Tibial nerve (tissue), 4 donors: ENCODE results near the gene HAUS5. TPM values are rescaled to one million over a fixed set of nuclear protein-coding genes. Genes with fewer than 3 reads are reported as not detected.

Source experiments
- DNase-seq, 2 donors: peaks; one replicate each; pipeline ENCODE4 v3.0.0-alpha.2; 2019; ENCODE audit warnings: low spot score in 2 of 2
- H3K27ac ChIP-seq, 4 donors: fragments of 200-600 bp; sonication (generic) in 3 of 4; one replicate each; pipeline ENCODE4 v1.5.1; 2017 to 2019; ENCODE audit warnings: mild to moderate bottlenecking in 1 of 4
- H3K27me3 ChIP-seq, 2 donors: fragments of 200-600 bp; sonication (generic) in 1 of 2; one replicate each; pipeline versions ENCODE4 v1.5.1 to v1.6.0; 2017 to 2019
- H3K36me3 ChIP-seq, 3 donors: fragments of 200-600 bp; sonication (generic); one replicate each; pipeline ENCODE4 v1.5.1; 2018 to 2019
- H3K4me1 ChIP-seq, 4 donors: fragments of 200-600 bp; sonication (generic) in 3 of 4; one replicate each; pipeline ENCODE4 v1.5.1; 2017 to 2019
- H3K4me3 ChIP-seq, 4 donors: fragments of 200-600 bp; sonication (generic) in 3 of 4; one replicate each; pipeline ENCODE4 v1.5.1; 2017 to 2019; ENCODE audit warnings: mild to moderate bottlenecking in 1 of 4, moderate library complexity in 1 of 4
- H3K9me3 ChIP-seq, 4 donors: fragments of 200-600 bp; sonication (generic) in 3 of 4; one replicate each; pipeline ENCODE4 v1.5.1; 2017 to 2019
- EP300 ChIP-seq, 2 donors: sonication (generic); formaldehyde crosslinking; IDR thresholded peaks; one replicate each; pipeline ENCODE4 v1.6.1; 2017; ENCODE audit warnings: antibody characterized with exemption in 2 of 2, mild to moderate bottlenecking in 1 of 2
- POLR2A ChIP-seq, 2 donors: fragments of 450-650 bp; IDR thresholded peaks; one replicate each; pipeline ENCODE4 v1.6.1; 2017; ENCODE audit warnings: antibody characterized with exemption in 2 of 2, mild to moderate bottlenecking in 2 of 2, moderate library complexity in 2 of 2
- WGBS, 2 donors: methylation state at CpG; one replicate each; pipeline ENCODE4 v1.1.5; 2018; 5-methylcytosine and 5-hydroxymethylcytosine counted together
- total RNA-seq, 4 donors: library from RNA; depleted of rRNA; stranded (reverse); fragments of >200 nt; gene quantifications; one replicate each; pipeline ENCODE4 v1.1.0, GENCODE V29; 2016
- TF ChIP-seq, protein P1 (sequence below), 5 experiments: fragments of 200-600 bp in 3 of 5; fragments of 450-650 bp in 2 of 5; sonication (generic) in 3 of 5; IDR thresholded peaks; one replicate each; pipeline ENCODE4 v1.5.1; 2016 to 2019; ENCODE audit warnings: antibody characterized with exemption in 5 of 5, mild to moderate bottlenecking in 3 of 5, moderate library complexity in 2 of 5

The HAUS5 gene
- 10 to 100 TPM in 3 of 4 donors, 1 to 10 TPM in 1; 9.8 to 17.1 (median 11.0) TPM for total RNA-seq

- TF ChIP-seq POLR2A (IDR thresholded peaks at IDR 0.05), result peak in 1 of 2 donors; percentile 49
- TF ChIP-seq, protein P1, sequence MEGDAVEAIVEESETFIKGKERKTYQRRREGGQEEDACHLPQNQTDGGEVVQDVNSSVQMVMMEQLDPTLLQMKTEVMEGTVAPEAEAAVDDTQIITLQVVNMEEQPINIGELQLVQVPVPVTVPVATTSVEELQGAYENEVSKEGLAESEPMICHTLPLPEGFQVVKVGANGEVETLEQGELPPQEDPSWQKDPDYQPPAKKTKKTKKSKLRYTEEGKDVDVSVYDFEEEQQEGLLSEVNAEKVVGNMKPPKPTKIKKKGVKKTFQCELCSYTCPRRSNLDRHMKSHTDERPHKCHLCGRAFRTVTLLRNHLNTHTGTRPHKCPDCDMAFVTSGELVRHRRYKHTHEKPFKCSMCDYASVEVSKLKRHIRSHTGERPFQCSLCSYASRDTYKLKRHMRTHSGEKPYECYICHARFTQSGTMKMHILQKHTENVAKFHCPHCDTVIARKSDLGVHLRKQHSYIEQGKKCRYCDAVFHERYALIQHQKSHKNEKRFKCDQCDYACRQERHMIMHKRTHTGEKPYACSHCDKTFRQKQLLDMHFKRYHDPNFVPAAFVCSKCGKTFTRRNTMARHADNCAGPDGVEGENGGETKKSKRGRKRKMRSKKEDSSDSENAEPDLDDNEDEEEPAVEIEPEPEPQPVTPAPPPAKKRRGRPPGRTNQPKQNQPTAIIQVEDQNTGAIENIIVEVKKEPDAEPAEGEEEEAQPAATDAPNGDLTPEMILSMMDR (IDR thresholded peaks at IDR 0.05), result peak in 1 of 5 experiments; percentile 47
- peak; percentile 40 to 86 for TF ChIP-seq EP300 (IDR thresholded peaks at IDR 0.05)
- DNase-seq, result peak; percentile 95 to 96
- WGBS, 2 donors, result 0 to 2% methylated on average over 13 to 22 of the region's 47 CpGs
- Histone ChIP-seq H3K27ac (peak within 1 kb of the TSS; percentile 61 to 89 (median 76)), H3K9me3 (peaks cover 0 to 9% (median 0%) of the 10 kb centered on the region in 4 donors), H3K27me3 (no peaks in the 10 kb centered on the region), H3K4me3 (peak within 1 kb of the TSS; percentile 51 to 91 (median 81)), H3K4me1 (peaks cover 0 to 15% (median 7%) of the 10 kb centered on the region in 4 donors), H3K36me3 (peaks cover 0 to 30% (median 0%) of the 10 kb centered on the region in 3 donors)
Observed at GRCh38 chr19:35612559-35613321, at the start of gene HAUS5. Gene HAUS5 (plus strand): TSS chr19:35612735. CDS start chr19:35612795, 60 bp downstream.

DNA sequence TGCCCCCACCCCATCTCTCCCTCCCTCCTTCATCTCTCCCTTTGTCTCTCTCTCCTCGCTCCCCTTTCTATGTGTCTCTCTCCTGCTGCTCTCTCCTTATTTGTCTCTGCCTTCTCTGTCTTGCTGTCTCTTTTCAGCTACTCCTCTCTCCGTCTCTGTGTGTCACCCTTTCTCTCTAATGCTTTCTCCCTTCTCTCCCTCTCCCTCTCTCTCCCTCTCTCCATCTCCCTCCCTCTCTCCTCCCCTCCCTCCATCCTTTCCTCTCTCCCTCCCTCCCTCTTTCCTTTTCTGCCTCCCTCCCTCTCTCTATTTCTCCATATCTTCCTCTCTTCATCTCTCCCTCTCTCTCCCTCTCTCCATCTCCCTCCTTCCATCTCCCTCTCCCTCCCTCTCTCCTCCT lies 49.8 kb upstream of the HAUS5 start:
- no peak for TF ChIP-seq EP300 (IDR thresholded peaks at IDR 0.05)
- TF ChIP-seq, protein P1 (IDR thresholded peaks at IDR 0.05), result no peak
- TF ChIP-seq POLR2A (IDR thresholded peaks at IDR 0.05), result no peak
- Histone ChIP-seq H3K4me1 (peaks cover 0 to 10% (median 2%) of the 10 kb centered on the region in 4 donors), H3K9me3 (no peaks in the 10 kb centered on the region), H3K4me3 (no peak overlapping the region), H3K27me3 (peaks cover 0 to 59% of the 10 kb centered on the region in 2 donors), H3K27ac (no peak overlapping the region), H3K36me3 (no peaks in the 10 kb centered on the region)
- 54 to 60% methylated on average over 2 of the region's 2 CpGs for WGBS, 2 donors
- DNase-seq, result no peak

DNA sequence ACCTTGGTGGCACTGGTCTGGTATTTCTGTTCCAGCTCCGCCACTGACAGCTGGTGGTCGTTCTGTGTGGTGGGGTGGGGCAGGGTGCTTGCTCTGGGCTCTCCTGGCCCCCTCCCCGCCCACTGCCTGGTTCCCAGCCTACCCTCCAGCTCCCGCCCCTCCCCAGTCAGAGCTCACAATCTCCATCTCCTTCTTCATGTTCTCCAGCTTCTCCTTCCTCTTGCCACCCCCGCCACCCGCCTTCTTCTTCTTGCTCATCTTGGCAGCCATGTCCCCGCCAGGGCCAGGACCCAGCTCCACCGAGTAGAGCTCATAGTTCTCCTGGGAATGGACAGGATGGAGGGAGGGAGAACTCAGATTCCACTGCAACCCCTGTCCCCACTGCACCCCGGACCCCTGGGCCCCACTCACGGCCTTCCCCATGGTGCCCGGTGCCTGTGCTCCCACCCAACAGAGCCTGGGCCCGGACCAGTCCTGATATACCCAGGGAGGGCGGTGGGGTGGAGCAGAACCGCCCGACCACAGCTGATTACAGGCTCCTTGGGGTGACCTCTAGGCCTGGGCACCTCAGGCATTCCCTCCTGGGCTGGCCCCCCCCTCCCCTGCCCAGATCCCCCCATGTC lies 49.2 kb upstream of the HAUS5 start, which contains the start of gene ATP4A:
TSS of gene ATP4A (minus strand) at position 452 of the 623 bp plus-strand sequence. CDS start at position 423, 29 bp downstream.
- Histone ChIP-seq H3K4me3 (no peak within 1 kb of the TSS), H3K27me3 (peaks cover 0 to 53% of the 10 kb centered on the region in 2 donors), H3K9me3 (no peaks in the 10 kb centered on the region), H3K4me1 (peaks cover 0 to 5% (median 0%) of the 10 kb centered on the region in 4 donors), H3K27ac (no peak within 1 kb of the TSS), H3K36me3 (no peaks in the 10 kb centered on the region)
- DNase-seq, result no peak
- TF ChIP-seq, protein P1 (IDR thresholded peaks at IDR 0.05), result no peak
- TF ChIP-seq EP300 (IDR thresholded peaks at IDR 0.05), result no peak
- no peak for TF ChIP-seq POLR2A (IDR thresholded peaks at IDR 0.05)
- WGBS, 2 donors, result 70 to 73% methylated on average over 13 to 14 of the region's 15 CpGs

DNA sequence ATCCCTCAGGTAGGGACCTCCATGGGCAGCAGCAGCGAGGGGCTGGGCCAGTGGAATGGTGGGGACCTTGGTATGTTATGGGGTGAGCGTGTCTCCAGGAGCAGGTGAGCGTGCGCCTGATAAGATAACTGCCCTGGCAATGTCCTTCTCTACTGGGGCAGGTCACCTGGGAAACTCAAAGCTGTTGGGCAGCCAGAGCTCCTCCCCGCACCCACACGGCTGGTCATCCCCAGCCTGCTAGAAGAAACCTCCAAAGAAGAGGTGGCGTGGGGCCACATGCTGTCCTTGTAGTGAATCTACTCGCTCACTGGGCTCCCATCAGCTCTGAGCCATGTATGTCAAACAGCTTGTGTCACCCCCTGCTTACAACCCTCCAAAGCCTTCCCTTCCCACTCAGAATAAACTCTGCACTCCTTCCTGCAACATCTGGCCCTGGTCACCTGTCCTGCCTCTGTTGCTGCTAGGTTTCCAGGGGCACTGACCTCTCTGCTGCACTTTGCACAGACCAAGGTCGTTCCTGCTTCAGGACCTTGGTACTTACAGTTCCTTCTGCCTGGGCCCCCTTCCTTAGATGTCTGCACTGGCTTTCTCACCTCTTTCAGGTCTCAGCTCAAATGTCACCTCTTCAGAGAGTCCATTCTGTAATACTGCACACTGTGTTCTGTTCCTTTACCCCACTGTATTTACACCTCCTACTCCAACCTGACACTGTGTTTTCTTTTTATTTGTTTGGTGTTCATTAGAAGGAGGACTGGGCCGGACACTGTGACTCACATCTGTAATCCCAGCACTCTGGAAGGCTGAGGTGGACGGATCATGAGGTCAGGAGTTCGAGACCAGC lies 47.3 kb upstream of the HAUS5 start:
- peaks cover 0 to 38% of the 10 kb centered on the region in 2 donors for H3K27me3 ChIP-seq
- DNase-seq, result no peak
- 77 to 83% methylated on average over 6 to 12 of the region's 12 CpGs for WGBS, 2 donors
- no peak overlapping the region for H3K4me3 ChIP-seq
- H3K4me1 ChIP-seq, result no peaks in the 10 kb centered on the region
- TF ChIP-seq EP300 (IDR thresholded peaks at IDR 0.05), result no peak
- TF ChIP-seq, protein P1 (IDR thresholded peaks at IDR 0.05), result no peak
- TF ChIP-seq POLR2A (IDR thresholded peaks at IDR 0.05), result no peak
- H3K36me3 ChIP-seq, result no peaks in the 10 kb centered on the region
- no peaks in the 10 kb centered on the region for H3K9me3 ChIP-seq
- H3K27ac ChIP-seq, result no peak overlapping the region
